Measurements from ENCODE around the gene EIF3B.
"Not testable (repeated sequence)": the region's sequence is repeated elsewhere in the genome, so short reads cannot be mapped to it uniquely, and the experiment has no call there.

Gene EIF3B

DNA sequence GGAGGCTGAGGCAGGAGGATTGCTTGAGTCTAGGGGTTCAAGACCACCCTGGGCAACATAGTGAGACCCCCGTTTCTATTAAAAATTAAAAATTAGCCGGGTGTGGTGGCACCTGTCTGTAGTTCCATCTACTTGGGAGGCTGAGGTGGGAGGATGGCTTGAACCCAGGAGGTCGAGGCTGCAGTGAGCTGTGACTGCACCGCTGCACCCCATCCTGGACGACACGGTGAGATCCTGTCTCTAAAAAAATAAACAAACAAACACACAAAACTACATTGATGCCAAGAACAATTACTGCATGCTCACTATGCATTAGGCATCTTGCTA is 48.0 kb downstream of the EIF3B start:
- DNase-seq (ENCODE audit: low read depth), result no peak

- peak; percentile 63 for DNase-seq (ENCODE audit: low read depth)
Observed at GRCh38 chr7:2403014-2403717, 48.5 kb downstream of the EIF3B start, which contains the start of gene CHST12. TSS of gene CHST12 (plus strand) at chr7:2403611. CDS start at chr7:2432640, 29,029 bp downstream.

GRCh38 chr7:2403718-2404648 is 49.4 kb downstream of the EIF3B start:
- no peak for DNase-seq (ENCODE audit: low read depth)

DNA sequence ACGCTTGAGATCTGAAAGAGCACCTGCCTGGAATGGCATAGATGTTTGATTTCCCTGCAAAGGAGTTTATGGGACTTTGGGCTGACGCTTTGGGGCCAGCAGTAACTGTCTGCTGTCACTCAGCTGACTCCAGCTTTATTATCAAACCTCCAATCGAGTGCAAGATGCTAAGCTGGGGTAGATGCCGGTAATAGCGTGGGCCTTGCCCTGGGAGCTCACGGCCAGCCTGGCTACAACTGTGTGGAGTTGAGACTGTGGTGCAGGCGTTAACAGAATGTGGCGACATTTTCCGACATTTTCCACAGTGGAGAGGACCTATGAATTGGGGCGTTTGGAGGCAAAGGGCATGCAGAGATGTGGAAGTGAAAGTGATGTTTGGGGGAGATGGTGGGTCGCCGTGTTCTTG is 50.1 kb downstream of the EIF3B start:
- no peak for DNase-seq (ENCODE audit: low read depth)

DNA sequence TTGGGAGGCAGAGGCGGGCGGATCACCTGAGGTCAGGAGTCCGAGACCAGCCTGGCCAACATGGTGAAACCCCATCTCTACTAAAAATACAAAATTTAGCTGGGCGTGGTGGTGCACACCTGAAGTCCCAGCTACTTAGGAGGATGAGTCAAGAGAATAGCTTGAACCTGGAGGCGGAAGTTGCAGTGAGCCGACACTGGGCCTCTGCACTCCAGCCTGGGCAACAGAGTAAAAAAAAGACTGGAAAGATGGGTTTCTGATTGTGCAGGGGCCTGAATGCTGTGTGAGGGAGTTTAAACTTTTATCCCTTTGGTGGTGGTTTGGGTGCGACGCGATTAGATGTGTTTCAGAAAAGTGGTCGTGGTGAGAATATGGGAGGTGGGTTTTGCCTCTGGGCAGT is 50.6 kb downstream of the EIF3B start:
- no peak for DNase-seq (ENCODE audit: low read depth)

DNA sequence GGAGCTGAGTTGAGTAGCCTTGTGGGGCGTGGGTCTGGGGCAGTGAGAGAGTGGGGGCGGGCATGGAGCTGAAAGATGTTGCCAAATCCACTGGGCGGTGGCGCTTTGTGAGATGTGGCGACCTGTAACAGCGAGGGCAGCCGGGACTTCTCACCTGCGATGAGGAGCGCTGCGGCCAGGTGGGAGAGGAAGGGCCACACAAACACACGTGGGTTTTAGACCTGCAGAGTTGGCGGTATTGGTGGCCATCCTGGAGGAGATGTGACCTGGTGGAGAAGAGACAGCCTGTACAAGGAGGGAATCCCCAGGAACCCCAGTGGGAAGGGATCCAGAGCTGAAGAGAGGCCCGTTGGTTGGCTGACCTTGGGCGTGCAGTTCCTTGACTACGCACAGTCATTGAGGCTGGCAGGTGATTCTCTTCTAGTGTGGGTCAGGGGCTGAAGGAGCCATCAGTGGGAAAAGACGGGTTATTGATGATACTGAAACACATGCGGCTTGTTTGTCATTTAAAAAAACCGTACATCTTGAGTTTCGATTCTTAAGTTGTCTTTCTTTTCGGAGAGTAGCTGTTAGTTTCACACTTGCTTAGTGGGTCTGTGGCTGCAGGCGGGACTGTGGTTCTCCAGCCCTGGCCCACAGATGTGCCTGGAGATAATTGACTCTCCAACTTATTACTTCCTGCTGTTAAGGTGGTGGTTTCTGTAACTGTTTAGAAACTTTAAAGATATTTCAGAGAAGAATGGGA is 51.1 kb downstream of the EIF3B start:
- no peak for DNase-seq (ENCODE audit: low read depth)

- no peak for DNase-seq (ENCODE audit: low read depth)
Observed at GRCh38 chr7:2409745-2410414, 55.3 kb downstream of the EIF3B start.

- no peak for DNase-seq (ENCODE audit: low read depth)
Observed at GRCh38 chr7:2411049-2411448, 56.4 kb downstream of the EIF3B start.

- no peak for DNase-seq (ENCODE audit: low read depth)
Observed at GRCh38 chr7:2411815-2412586, 57.4 kb downstream of the EIF3B start.

DNA sequence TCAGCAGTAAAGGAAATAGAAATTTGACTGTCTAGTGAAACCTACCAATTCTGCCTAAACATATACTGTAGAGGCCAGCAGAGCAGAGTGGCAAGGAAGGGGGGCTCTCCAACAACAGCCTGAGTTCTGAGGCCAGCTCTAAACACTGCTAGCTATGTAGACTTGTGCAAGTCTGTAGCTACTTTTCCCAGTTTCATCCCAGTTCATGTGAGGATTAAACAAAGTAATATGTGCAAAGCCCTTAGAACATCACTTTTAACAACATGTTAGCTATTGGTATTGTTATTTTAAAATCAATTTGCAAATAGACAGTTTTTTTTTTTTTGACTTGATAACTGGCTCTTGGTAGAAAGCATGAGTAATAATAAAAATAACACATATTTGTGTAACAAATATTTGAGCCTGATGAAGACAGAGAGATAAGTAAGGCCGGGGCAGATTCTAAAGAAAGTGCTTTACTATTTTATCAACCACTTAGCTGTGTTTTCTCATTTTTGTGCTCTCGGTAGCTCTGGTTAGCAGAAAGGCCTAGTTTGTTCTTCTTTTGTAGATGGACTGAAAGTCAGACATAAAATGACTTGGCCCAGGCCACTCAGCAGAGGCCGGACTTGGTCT is 58.1 kb downstream of the EIF3B start:
- DNase-seq (ENCODE audit: low read depth), result no peak

GRCh38 chr7:2416063-2416462 is 61.4 kb downstream of the EIF3B start:
- no peak for DNase-seq (ENCODE audit: low read depth)

DNA sequence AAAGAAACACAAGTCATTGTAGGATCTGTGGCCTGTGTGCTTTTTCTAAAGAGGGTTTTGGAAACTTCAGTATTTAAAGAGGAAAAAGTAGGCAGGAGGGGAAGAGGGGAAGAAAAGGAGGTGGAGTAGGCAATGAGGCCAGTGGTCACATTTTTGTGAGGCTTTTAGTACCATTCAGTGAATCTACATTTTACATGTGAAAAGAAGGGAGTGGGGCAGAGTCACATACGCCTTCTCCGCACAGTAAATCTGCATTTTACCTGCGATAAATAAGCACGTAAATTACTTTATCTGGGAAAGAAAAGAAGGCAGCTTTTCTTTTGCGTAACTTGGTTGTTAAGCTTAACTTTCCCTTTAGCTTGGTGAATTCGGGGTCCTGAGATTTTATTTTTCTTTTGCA is 62.0 kb downstream of the EIF3B start:
- DNase-seq (ENCODE audit: low read depth), result no peak

- not testable (repeated sequence) for DNase-seq (ENCODE audit: low read depth)
Observed at GRCh38 chr7:2417178-2417577, 62.6 kb downstream of the EIF3B start.

DNA sequence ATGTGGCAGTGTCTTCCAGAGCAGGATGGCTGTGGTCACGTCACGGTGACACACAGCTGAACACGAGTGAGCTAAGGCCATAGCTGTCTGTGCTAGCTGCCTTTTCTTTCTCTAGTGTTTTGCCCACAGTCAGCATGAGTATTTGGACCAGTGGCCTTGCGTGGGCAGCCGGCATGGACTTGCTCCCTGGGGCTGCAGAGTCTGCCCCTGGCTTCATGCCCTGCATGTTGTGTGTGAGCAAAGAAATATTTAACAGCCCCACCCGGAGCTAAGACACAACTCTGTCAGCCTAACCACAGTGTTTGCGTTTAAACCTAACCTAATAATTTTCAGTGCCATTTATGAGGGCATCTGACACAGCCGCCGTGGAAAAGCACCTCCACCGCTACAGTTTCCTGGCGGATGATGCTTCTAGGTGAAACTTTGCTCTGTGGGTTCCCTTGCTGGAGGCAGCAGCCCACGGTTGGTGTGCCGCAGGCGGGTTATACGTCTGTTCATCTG is 63.4 kb downstream of the EIF3B start:
- DNase-seq (ENCODE audit: low read depth), result no peak

GRCh38 chr7:2420216-2420933 is 65.7 kb downstream of the EIF3B start:
- no peak for DNase-seq (ENCODE audit: low read depth)

GRCh38 chr7:2421943-2422310 is 67.3 kb downstream of the EIF3B start:
- no peak for DNase-seq (ENCODE audit: low read depth)

GRCh38 chr7:2425749-2426148 is 71.1 kb downstream of the EIF3B start:
- no peak for DNase-seq (ENCODE audit: low read depth)
